Neural progenitor cell (in vitro differentiated cells): ENCODE measurements around the gene SYT17.

ENCODE experiments used
- CTCF ChIP-seq: fragments of 200-600 bp; sonication (generic); IDR thresholded peaks from 2 replicates; pipeline ENCODE4 v1.5.1; 2017; ENCODE audit warnings: antibody characterized with exemption, mild to moderate bottlenecking
- EZH2 ChIP-seq: fragments of 200-600 bp; sonication (generic); IDR thresholded peaks from 2 replicates; pipeline ENCODE4 v1.6.1; 2017; ENCODE audit warnings: antibody characterized with exemption, mild to moderate bottlenecking, moderate library complexity

- no peak for TF ChIP-seq EZH2
- TF ChIP-seq CTCF, result no peak
Measured at GRCh38 chr16:19289811-19290485, 121.9 kb downstream of the SYT17 start.
